GM12878 (cell line): ENCODE data around the gene NIPAL1.

ENCODE experiments used
- CBFB ChIP-seq: IDR thresholded peaks from 2 replicates; pipeline ENCODE4 v1.6.1; 2016; ENCODE audit warnings: antibody characterized with exemption, low read depth
- CHD2 ChIP-seq: IDR thresholded peaks from 2 replicates; pipeline ENCODE4 v1.6.1; 2011; ENCODE audit warnings: low read depth, low read length, improper control_type of control experiment, borderline replicate concordance
- CTCF ChIP-seq, 3 experiments: IDR thresholded peaks in 2 of 3; conservative IDR thresholded peaks in 1 of 3; 2 replicates each; pipeline ENCODE4 v1.5.1; 2011; ENCODE audit warnings: low read depth in 3 of 3, low read length in 3 of 3, mild to moderate bottlenecking in 3 of 3, control low read depth in 2 of 3, moderate library complexity in 2 of 3, inconsistent platforms in 1 of 3, mixed read lengths in 1 of 3; ENCODE audit not compliant: control insufficient read depth in 2 of 3, insufficient read depth in 1 of 3; ENCODE audit errors: extremely low read depth in 1 of 3
- E2F4 ChIP-seq: IDR thresholded peaks from 2 replicates; pipeline ENCODE4 v1.6.1; 2012; ENCODE audit warnings: low read depth, low read length, improper control_type of control experiment
- ELK1 ChIP-seq: IDR thresholded peaks from 2 replicates; pipeline ENCODE4 v1.6.1; 2012; ENCODE audit warnings: low read depth, low read length, improper control_type of control experiment
- EP300 ChIP-seq, 2 experiments: fragments of 150-350 bp in 1 of 2; IDR thresholded peaks; 2 replicates each; pipeline ENCODE4 v1.6.1; 2011 to 2012; ENCODE audit warnings: low read depth in 2 of 2, low read length in 2 of 2, borderline replicate concordance in 1 of 2, improper control_type of control experiment in 1 of 2, inconsistent platforms in 1 of 2; ENCODE audit not compliant: control insufficient read depth in 1 of 2
- FOS ChIP-seq: IDR thresholded peaks from 3 replicates; pipeline ENCODE4 v1.6.1; 2011; ENCODE audit warnings: borderline replicate concordance; ENCODE audit not compliant: insufficient read length; ENCODE audit errors: extremely low read depth
- MYC ChIP-seq: IDR thresholded peaks from 2 replicates; pipeline ENCODE4 v1.6.1; 2011; ENCODE audit warnings: mild to moderate bottlenecking, low read length, moderate library complexity, inconsistent platforms; ENCODE audit not compliant: insufficient read depth, insufficient replicate concordance, insufficient read length, severe bottlenecking
- NR2C2 ChIP-seq: IDR thresholded peaks from 2 replicates; pipeline ENCODE4 v1.6.1; 2011; ENCODE audit warnings: borderline replicate concordance, low read depth; ENCODE audit not compliant: control insufficient read depth, insufficient read length
- RBBP5 ChIP-seq: fragments of 200-600 bp; sonication (generic); conservative IDR thresholded peaks from 2 replicates; pipeline ENCODE4 v1.6.1; 2016
- ZNF274 ChIP-seq: IDR thresholded peaks from one replicate; pipeline ENCODE4 v1.8.0; 2011; ENCODE audit not compliant: insufficient read length, insufficient read depth

GRCh38 chr4:48032721-48033120, 16.1 kb downstream of the NIPAL1 start:
- TF ChIP-seq FOS (no peak), EP300 (IDR thresholded peaks at IDR 0.05; ENCODE audit: borderline replicate concordance in 1 of 2, control insufficient read depth in 1 of 2, low read depth in 2 of 2, low read length in 2 of 2) (no peak), MYC (no peak), CHD2 (no peak), ZNF274 (no peak), E2F4 (no peak), CBFB (no peak), ELK1 (no peak), CTCF (IDR thresholded peaks at IDR 0.05 in 2 of 3, conservative IDR thresholded peaks at IDR 0.05 in 1 of 3; ENCODE audit: control insufficient read depth in 2 of 3, extremely low read depth in 1 of 3, insufficient read depth in 1 of 3, low read depth in 3 of 3, low read length in 3 of 3) (no peak), NR2C2 (no peak), RBBP5 (no peak)
